ENCODE results near the gene CSNK1G2. TPM values are rescaled to one million over a fixed set of nuclear protein-coding genes. Genes with fewer than 3 reads are reported as not detected.

CSNK1G2 gene
- total RNA-seq, 1 donor from 2014 or later = 24.5 TPM

GRCh38 chr19:1904860-1905109 lies 36.2 kb upstream of the CSNK1G2 start:
- no peaks in the 10 kb centered on the region for H3K36me3 ChIP-seq
- no peaks in the 10 kb centered on the region for H3K27me3 ChIP-seq (ENCODE audit: low read depth)
- DNase-seq = no peak
- peak overlapping the region; percentile 81 for H3K4me3 ChIP-seq
- H3K9me3 ChIP-seq (replicated peaks) = no peaks in the 10 kb centered on the region
- intact Hi-C loops (cut with micrococcal nuclease) = no loop called here
- H3K4me1 ChIP-seq = peaks cover 19% of the 10 kb centered on the region
- peak overlapping the region; percentile 91 for H3K27ac ChIP-seq (replicated peaks)
- no peak for TF ChIP-seq CTCF (IDR thresholded peaks at IDR 0.05; ENCODE audit: borderline replicate concordance)

- TF ChIP-seq CTCF (IDR thresholded peaks at IDR 0.05; ENCODE audit: borderline replicate concordance) = no peak
- Histone ChIP-seq H3K4me3 (peak within 1 kb of the TSS; percentile 81), H3K9me3 (replicated peaks) (no peaks in the 10 kb centered on the region), H3K36me3 (no peaks in the 10 kb centered on the region), H3K27me3 (ENCODE audit: low read depth) (no peaks in the 10 kb centered on the region), H3K4me1 (peaks cover 19% of the 10 kb centered on the region), H3K27ac (replicated peaks) (peak within 1 kb of the TSS; percentile 91)
- DNase-seq = peak; percentile 100
- intact Hi-C loops (cut with micrococcal nuclease) = no loop called here
Measured at GRCh38 chr19:1905110-1905862, 35.7 kb upstream of the CSNK1G2 start, which contains the start of the genes ADAT3 and SCAMP4. Gene ADAT3 (plus strand): TSS chr19:1905399. CDS start chr19:1912048, 6,649 bp downstream. Gene SCAMP4 (plus strand): TSS chr19:1905399. CDS start chr19:1915020, 9,621 bp downstream.

GRCh38 chr19:1905863-1906375 lies 35.1 kb upstream of the CSNK1G2 start:
- intact Hi-C loops (cut with micrococcal nuclease) = no loop called here
- TF ChIP-seq CTCF (IDR thresholded peaks at IDR 0.05; ENCODE audit: borderline replicate concordance) = no peak
- Histone ChIP-seq H3K4me1 (peaks cover 19% of the 10 kb centered on the region), H3K9me3 (replicated peaks) (no peaks in the 10 kb centered on the region), H3K27ac (replicated peaks) (peak overlapping the region; percentile 91), H3K4me3 (peak overlapping the region; percentile 81), H3K27me3 (ENCODE audit: low read depth) (no peaks in the 10 kb centered on the region), H3K36me3 (no peaks in the 10 kb centered on the region)
- DNase-seq = no peak

- no peaks in the 10 kb centered on the region for H3K27me3 ChIP-seq (ENCODE audit: low read depth)
- H3K9me3 ChIP-seq (replicated peaks) = no peaks in the 10 kb centered on the region
- H3K4me3 ChIP-seq = no peak overlapping the region
- no peak for DNase-seq
- no peak overlapping the region for H3K27ac ChIP-seq (replicated peaks)
- intact Hi-C loops (cut with micrococcal nuclease) = no loop called here
- H3K36me3 ChIP-seq = peaks cover 4% of the 10 kb centered on the region
- TF ChIP-seq CTCF (IDR thresholded peaks at IDR 0.05; ENCODE audit: borderline replicate concordance) = no peak
- peaks cover 19% of the 10 kb centered on the region for H3K4me1 ChIP-seq
Measured at GRCh38 chr19:1906985-1907562, 33.9 kb upstream of the CSNK1G2 start.

- intact Hi-C loops (cut with micrococcal nuclease) = no loop called here
- TF ChIP-seq CTCF (IDR thresholded peaks at IDR 0.05; ENCODE audit: borderline replicate concordance) = no peak
Measured at GRCh38 chr19:1907563-1908363, 33.2 kb upstream of the CSNK1G2 start.

More at GRCh38 chr19:1907563-1908363, 33.2 kb upstream of the CSNK1G2 start:
- H3K4me3 ChIP-seq = no peak overlapping the region
- no peaks in the 10 kb centered on the region for H3K27me3 ChIP-seq (ENCODE audit: low read depth)
- H3K27ac ChIP-seq (replicated peaks) = no peak overlapping the region
- no peaks in the 10 kb centered on the region for H3K9me3 ChIP-seq (replicated peaks)
- no peak for DNase-seq
- peaks cover 19% of the 10 kb centered on the region for H3K4me1 ChIP-seq
- H3K36me3 ChIP-seq = peaks cover 11% of the 10 kb centered on the region
